ENCODE measurements around the gene ZNF579. TPM values are rescaled to one million over a fixed set of nuclear protein-coding genes. Genes with fewer than 3 reads are reported as not detected.

Gene ZNF579
- total and polyA plus RNA-seq, 2 of the 8 experiments (the other 6 are each of a cell fraction or from before 2014, with no cell fraction given): 10.0 to 18.9 TPM

DNA sequence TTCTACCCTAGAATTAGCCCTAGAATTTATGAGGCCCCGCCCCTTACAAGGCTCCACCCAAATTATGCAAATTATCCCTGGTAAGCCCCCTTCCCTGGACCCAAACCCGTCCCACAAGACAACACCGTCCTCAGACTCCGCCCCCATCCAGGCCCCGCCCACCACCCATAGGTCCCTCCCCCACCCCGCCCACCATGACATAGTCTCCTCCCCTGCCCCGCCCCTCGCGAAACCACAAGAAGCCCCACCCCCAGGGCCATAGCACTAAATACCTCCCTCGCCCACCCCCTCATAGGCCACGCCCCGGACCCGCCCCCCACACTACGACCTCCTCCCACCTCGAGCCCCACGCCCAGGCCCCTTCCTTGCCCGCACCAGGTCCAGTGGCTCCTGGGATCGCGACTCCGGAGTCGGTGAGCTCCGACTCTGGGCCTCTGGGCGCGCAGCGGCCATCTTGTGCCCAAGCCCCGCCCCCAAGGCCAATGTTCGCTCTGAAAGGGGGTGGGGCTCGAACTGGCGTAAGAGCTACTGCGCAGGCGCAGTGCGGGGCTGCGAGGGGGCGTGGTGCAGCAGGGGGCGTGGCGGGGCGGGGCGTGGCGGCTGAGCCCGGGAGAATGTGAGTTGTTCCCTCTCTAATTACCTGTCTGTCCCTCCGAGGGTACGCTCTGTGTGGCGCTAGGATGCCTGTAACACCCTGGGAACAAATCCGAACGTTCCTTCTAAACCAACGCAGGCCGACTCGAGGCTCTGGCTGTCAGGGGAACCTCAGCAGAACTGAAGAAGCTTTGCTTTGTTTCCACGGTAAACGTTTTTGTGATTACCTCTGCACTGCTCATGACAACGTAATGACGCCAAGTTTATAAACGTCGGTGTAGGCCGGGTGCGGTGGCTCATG is 43.7 kb upstream of the ZNF579 start, which contains the start of gene ZNF784 (continued):
- TF ChIP-seq, protein P1, sequence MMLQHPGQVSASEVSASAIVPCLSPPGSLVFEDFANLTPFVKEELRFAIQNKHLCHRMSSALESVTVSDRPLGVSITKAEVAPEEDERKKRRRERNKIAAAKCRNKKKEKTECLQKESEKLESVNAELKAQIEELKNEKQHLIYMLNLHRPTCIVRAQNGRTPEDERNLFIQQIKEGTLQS (IDR thresholded peaks at IDR 0.05; ENCODE audit: insufficient read depth, low read depth, low read length): no peak
- TF ChIP-seq SIRT6 (IDR thresholded peaks at IDR 0.05; ENCODE audit: low read length) (no peak), SP2 (IDR thresholded peaks at IDR 0.05; ENCODE audit: low read length) (no peak), SIX5 (IDR thresholded peaks at IDR 0.05; ENCODE audit: low read depth, low read length) (no peak), ZNF274 (IDR thresholded peaks at IDR 0.05; ENCODE audit: borderline replicate concordance, extremely low read depth, low read length) (no peak), RFX5 (IDR thresholded peaks at IDR 0.05; ENCODE audit: borderline replicate concordance, low read depth, low read length) (no peak), ATF2 (IDR thresholded peaks at IDR 0.05; ENCODE audit: low read length) (no peak), HDAC2 (IDR thresholded peaks at IDR 0.05; ENCODE audit: borderline replicate concordance in 1 of 2, low read depth in 2 of 2, low read length in 2 of 2) (no peak), KDM4A (IDR thresholded peaks at IDR 0.05; ENCODE audit: low read depth, low read length, severe bottlenecking) (peak; percentile 43), POLR2AphosphoS5 (IDR thresholded peaks at IDR 0.05; ENCODE audit: low read depth, low read length) (peak; percentile 60), NRF1 (IDR thresholded peaks at IDR 0.05; ENCODE audit: low read depth, low read length) (peak; percentile 67), CEBPB (IDR thresholded peaks at IDR 0.05; ENCODE audit: low read depth, low read length) (no peak), YY1 (IDR thresholded peaks at IDR 0.05; ENCODE audit: low read depth, low read length) (peak; percentile 98), TAF7 (optimal IDR thresholded peaks at IDR 0.05; ENCODE audit: borderline replicate concordance, low read depth, low read length) (peak; percentile 83), CTBP2 (IDR thresholded peaks at IDR 0.05; ENCODE audit: borderline replicate concordance, insufficient read depth, insufficient read length, low read length) (no peak), POLR2A (IDR thresholded peaks at IDR 0.05; ENCODE audit: control extremely low read depth in 1 of 2, low read depth in 2 of 2, low read length in 2 of 2) (peak; percentile 62 to 86), SIN3A (conservative IDR thresholded peaks at IDR 0.05 in 1 of 2, IDR thresholded peaks at IDR 0.05 in 1 of 2; ENCODE audit: low read depth in 1 of 2, low read length in 2 of 2) (0 out of 4 replicates have a peak, but pooled peaks of 1 of the 2 experiments have one; percentile 26), EP300 (IDR thresholded peaks at IDR 0.05; ENCODE audit: borderline replicate concordance in 1 of 2, low read depth in 2 of 2, low read length in 2 of 2) (no peak), TCF12 (IDR thresholded peaks at IDR 0.05; ENCODE audit: low read depth, low read length) (no peak), SUZ12 (IDR thresholded peaks at IDR 0.05; ENCODE audit: low read length) (no peak), KDM5A (IDR thresholded peaks at IDR 0.05; ENCODE audit: low read length) (no peak), BACH1 (IDR thresholded peaks at IDR 0.05; ENCODE audit: low read length) (no peak)

Data from H1 (cell line).